Measurements from ENCODE around the gene ATP13A4.

- no peak for TF ChIP-seq OSR1 (CRISPR knock-in tag; IDR thresholded peaks at IDR 0.05)
- TF ChIP-seq PPARA (CRISPR knock-in tag; IDR thresholded peaks at IDR 0.05; ENCODE audit: borderline replicate concordance): no peak
- TF ChIP-seq ZFP30 (CRISPR knock-in tag; IDR thresholded peaks at IDR 0.05): no peak
Measured at GRCh38 chr3:193552923-193553322, 1.8 kb downstream of the ATP13A4 start.
